K562 (cell line): ENCODE measurements around the gene A1BG. TPM values are rescaled to one million over a fixed set of nuclear protein-coding genes. Genes with fewer than 3 reads are reported as not detected.
A peak's percentile ranks its signal among the peaks of the same experiment; 100 is the strongest.

Source experiments
- CAMTA2 ChIP-seq: fragments of 250-450 bp; sonication (Bioruptor Pico); conservative IDR thresholded peaks from 2 replicates; pipeline ENCODE4 v1.5.1; 2022
- FOXA1 ChIP-seq: fragments of 450-650 bp; IDR thresholded peaks from 2 replicates; pipeline ENCODE4 v1.6.1; 2016; ENCODE audit warnings: mild to moderate bottlenecking, borderline replicate concordance
- HNRNPL ChIP-seq: fragments of 200-400 bp; formaldehyde crosslinking; IDR thresholded peaks from 2 replicates; pipeline ENCODE4 v1.6.1; 2017; ENCODE audit warnings: low read depth, mild to moderate bottlenecking, low read length
- KLF10 ChIP-seq: fragments of 250-450 bp; sonication (Bioruptor Pico); IDR thresholded peaks from 2 replicates; pipeline ENCODE4 v1.6.1; 2021; ENCODE audit warnings: matching md5 sums
- KLF13 ChIP-seq: fragments of 450-650 bp; IDR thresholded peaks from 2 replicates; pipeline ENCODE4 v1.6.1; 2016; ENCODE audit warnings: missing genetic modification characterization, low read depth, mild to moderate bottlenecking, missing compliant biosample characterization, moderate library complexity, borderline replicate concordance
- MBD1 ChIP-seq: fragments of 250-450 bp; sonication (Bioruptor Pico); IDR thresholded peaks from 2 replicates; pipeline ENCODE4 v1.8.0; 2022; ENCODE audit warnings: inconsistent platforms
- RUNX1 ChIP-seq: sonication (generic); IDR thresholded peaks from 2 replicates; pipeline ENCODE4 v1.6.1; 2016; ENCODE audit warnings: antibody characterized with exemption, low read depth
- SMAD3 ChIP-seq: fragments of 450-650 bp; formaldehyde crosslinking; conservative IDR thresholded peaks from 2 replicates; pipeline ENCODE4 v1.4.0; 2020; ENCODE audit warnings: mild to moderate bottlenecking
- TRIM24 ChIP-seq, 2 experiments: fragments of 450-650 bp; IDR thresholded peaks; 2 replicates each; pipeline ENCODE4 v1.6.1; 2016
- ZFP30 ChIP-seq: fragments of 250-450 bp; sonication (Bioruptor Pico); IDR thresholded peaks from 2 replicates; pipeline ENCODE4 v1.8.0; 2022; ENCODE audit warnings: moderate library complexity, mild to moderate bottlenecking, inconsistent platforms, borderline replicate concordance
- ZNF354B ChIP-seq: fragments of 250-450 bp; sonication (Bioruptor Pico); IDR thresholded peaks from 2 replicates; pipeline ENCODE4 v1.4.0; 2020
- ZNF512 ChIP-seq: IDR thresholded peaks from 2 replicates; pipeline ENCODE4 v1.6.1; 2016; ENCODE audit warnings: missing genetic modification characterization, missing compliant biosample characterization
- polyA plus RNA-seq, 8 experiments: library from polyadenylated mRNA; depleted of rRNA in 4 of 8; stranded (reverse) in 5 of 8; unstranded in 3 of 8; fragments of >200 nt; fragmentation: Nextera tagmentation in 2 of 8; fragmentation: Illumina TruSeq in 1 of 8; extraction: Ambion mirVana in 2 of 8; extraction: Trizol in 1 of 8; gene quantifications; 2 replicates each; pipeline versions ENCODE4 v1.2.1 to v1.2.3, GENCODE V29; 2011 to 2014; ENCODE audit warnings: inconsistent platforms in 1 of 8, missing spikeins in 1 of 8
- total RNA-seq, 7 experiments: library from RNA; depleted of rRNA in 6 of 7; stranded (reverse); fragments of >200 nt in 6 of 7; fragmentation: Illumina TruSeq in 2 of 7; extraction: Trizol in 2 of 7; gene quantifications; 2 replicates each; pipeline versions ENCODE4 v1.2.1 to v1.2.3, GENCODE V29; 2011 to 2021; ENCODE audit warnings: low replicate concordance in 1 of 7
- TF ChIP-seq, protein P1 (sequence below): fragments of 450-650 bp; IDR thresholded peaks from 2 replicates; pipeline ENCODE4 v1.7.1; 2018; ENCODE audit warnings: mild to moderate bottlenecking, low read depth; ENCODE audit not compliant: partially characterized antibody
- TF ChIP-seq, protein P2 (sequence below): sonication (generic); formaldehyde crosslinking; IDR thresholded peaks from 2 replicates; pipeline ENCODE4 v1.8.0; 2022; ENCODE audit warnings: mild to moderate bottlenecking, missing genetic modification reagents

A1BG gene
- total and polyA plus RNA-seq, 9 of the 15 experiments (the other 6 are each of a cell fraction or from before 2014, with no cell fraction given), result 0.10 to 19.8 (median 2.6) TPM

DNA sequence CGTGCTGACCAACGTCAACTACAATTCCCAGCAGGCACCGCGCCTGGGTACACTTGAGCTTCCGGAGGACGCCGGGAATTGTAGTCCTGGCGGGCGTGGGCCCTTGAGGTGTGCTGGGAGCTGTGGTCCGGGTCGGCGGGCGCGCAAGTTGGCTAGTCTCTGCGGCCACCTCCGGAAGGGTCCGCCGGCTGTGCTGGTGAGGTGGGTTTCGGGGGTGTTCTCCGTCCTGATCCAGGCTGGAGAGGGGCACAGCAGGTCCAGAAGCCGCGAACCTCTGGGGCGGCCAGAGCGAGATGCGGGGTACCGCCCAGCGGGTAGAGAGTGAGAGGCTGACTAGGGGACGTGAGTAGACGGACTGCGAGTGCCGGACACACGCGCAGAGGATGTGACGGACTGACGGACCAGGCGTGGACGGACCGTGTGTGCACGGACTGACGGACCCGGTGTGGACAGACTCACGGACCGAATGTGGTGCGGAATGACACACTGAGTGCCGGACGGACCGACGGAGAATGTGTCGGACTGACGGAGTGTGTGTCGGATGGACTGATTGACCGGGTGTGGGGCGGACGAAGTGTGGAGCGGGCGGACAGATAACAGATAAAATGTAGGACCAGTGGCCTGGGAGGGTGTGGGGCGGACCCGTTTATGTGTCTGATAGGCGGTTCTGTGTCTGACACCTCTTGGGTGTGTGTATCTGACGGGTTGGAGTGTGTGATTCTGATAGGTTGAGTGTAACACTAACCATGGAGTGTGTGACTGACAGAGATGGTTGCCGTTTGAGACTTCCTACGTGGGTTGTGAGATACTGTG, 26.2 kb downstream of the A1BG start, which contains the start of gene ZSCAN22 (continued):
- TF ChIP-seq KLF10 (CRISPR knock-in tag), result no peak
- no peak for TF ChIP-seq ZFP30 (CRISPR knock-in tag)
- peak; percentile 52; the same call in 1 of the 2 replicates for TF ChIP-seq RUNX1
- no peak for TF ChIP-seq HNRNPL
- TF ChIP-seq, protein P1, sequence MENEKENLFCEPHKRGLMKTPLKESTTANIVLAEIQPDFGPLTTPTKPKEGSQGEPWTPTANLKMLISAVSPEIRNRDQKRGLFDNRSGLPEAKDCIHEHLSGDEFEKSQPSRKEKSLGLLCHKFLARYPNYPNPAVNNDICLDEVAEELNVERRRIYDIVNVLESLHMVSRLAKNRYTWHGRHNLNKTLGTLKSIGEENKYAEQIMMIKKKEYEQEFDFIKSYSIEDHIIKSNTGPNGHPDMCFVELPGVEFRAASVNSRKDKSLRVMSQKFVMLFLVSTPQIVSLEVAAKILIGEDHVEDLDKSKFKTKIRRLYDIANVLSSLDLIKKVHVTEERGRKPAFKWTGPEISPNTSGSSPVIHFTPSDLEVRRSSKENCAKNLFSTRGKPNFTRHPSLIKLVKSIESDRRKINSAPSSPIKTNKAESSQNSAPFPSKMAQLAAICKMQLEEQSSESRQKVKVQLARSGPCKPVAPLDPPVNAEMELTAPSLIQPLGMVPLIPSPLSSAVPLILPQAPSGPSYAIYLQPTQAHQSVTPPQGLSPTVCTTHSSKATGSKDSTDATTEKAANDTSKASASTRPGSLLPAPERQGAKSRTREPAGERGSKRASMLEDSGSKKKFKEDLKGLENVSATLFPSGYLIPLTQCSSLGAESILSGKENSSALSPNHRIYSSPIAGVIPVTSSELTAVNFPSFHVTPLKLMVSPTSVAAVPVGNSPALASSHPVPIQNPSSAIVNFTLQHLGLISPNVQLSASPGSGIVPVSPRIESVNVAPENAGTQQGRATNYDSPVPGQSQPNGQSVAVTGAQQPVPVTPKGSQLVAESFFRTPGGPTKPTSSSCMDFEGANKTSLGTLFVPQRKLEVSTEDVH, result peak; percentile 78
- no peak for TF ChIP-seq ZNF512
- TF ChIP-seq, protein P2, sequence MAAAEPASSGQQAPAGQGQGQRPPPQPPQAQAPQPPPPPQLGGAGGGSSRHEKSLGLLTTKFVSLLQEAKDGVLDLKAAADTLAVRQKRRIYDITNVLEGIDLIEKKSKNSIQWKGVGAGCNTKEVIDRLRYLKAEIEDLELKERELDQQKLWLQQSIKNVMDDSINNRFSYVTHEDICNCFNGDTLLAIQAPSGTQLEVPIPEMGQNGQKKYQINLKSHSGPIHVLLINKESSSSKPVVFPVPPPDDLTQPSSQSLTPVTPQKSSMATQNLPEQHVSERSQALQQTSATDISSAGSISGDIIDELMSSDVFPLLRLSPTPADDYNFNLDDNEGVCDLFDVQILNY, result peak; percentile 93; the same call in 1 of the 2 replicates
- TF ChIP-seq SMAD3, result no peak
- TF ChIP-seq FOXA1, result no peak
- TF ChIP-seq KLF13 (tag), result peak; percentile 59; the same call in 1 of the 2 replicates
- no peak for TF ChIP-seq MBD1 (CRISPR knock-in tag)
- no peak for TF ChIP-seq ZNF354B (CRISPR knock-in tag)
- no peak for TF ChIP-seq CAMTA2 (CRISPR knock-in tag)
- peak in 1 of 2 experiments; percentile 99; a peak in 3 of 4 replicates for TF ChIP-seq TRIM24 (IDR thresholded peaks at IDR 0.05)
